ENCODE data around the gene CRB2.
A peak's percentile ranks its signal among the peaks of the same experiment; 100 is the strongest.
"Not testable (repeated sequence)": the region's sequence is repeated elsewhere in the genome, so short reads cannot be mapped to it uniquely, and the experiment has no call there.

CRB2 gene

DNA sequence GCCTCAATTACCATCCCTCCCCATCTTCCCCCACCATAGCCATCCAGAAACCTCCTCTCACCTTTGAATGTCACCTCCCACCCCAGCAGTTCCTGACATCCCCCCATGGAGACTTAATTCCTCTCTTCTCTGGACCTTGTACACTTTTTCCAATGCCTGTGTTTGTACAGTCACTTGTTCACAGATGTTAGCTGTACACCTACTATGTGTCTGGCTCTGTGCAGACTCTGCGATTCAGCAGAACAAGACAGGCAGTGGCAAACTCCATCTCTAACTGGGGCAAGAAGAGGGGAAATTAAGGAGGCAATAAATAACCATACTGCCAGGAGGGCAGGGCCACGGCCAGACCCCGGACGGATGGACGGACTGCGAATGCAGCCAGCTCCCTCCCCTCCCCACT, 29.8 kb upstream of the CRB2 start:
- DNase-seq (ENCODE audit: low read depth, low spot score), result no peak
- no peak overlapping the region for H3K4me3 ChIP-seq (ENCODE audit: low read length)

DNA sequence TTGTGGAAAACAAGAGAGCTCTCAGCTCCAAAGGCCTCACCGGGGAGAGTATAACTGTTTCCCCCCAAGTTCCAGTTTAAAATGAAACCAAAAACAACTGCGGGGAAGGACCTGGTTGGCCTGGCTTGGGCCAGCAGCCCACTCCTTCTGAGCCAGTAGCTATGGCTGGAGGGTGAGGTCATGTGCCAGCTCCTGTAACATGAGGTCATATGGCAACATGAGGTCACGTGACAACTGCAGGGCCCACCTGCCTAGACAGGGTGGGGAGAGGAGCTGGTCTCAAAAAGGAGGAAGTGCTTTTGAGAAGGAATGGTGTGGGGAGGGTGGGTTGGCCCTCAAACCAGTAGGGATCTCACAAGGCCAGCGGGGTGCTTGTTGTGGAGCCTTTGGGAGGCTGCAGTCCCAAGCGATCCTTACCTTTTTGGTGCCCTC, 29.3 kb upstream of the CRB2 start:
- peak; percentile 40 for DNase-seq (ENCODE audit: low read depth, low spot score)
- no peak overlapping the region for H3K4me3 ChIP-seq (ENCODE audit: low read length)

DNA sequence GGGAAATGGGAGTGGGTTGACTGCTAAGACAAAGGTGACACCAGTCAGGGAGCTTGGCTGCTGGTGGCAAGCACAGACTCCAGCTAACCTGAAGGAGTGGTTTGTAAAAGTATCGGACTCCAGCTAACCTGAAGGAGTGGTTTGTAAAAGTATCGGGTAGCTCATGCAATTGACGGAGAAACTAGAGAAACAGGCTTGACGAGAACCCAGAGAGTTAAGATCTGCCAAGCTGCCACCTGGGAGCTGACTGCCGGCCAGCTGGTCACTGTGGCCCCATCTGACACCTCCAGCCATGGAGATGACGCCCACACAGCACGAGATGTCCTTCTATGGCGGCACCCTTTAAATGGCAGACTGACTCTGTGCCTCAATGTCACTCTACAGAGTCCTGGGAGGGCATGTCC, 28.3 kb upstream of the CRB2 start:
- DNase-seq (ENCODE audit: low read depth, low spot score), result no peak
- no peak overlapping the region for H3K4me3 ChIP-seq (ENCODE audit: low read length)

DNA sequence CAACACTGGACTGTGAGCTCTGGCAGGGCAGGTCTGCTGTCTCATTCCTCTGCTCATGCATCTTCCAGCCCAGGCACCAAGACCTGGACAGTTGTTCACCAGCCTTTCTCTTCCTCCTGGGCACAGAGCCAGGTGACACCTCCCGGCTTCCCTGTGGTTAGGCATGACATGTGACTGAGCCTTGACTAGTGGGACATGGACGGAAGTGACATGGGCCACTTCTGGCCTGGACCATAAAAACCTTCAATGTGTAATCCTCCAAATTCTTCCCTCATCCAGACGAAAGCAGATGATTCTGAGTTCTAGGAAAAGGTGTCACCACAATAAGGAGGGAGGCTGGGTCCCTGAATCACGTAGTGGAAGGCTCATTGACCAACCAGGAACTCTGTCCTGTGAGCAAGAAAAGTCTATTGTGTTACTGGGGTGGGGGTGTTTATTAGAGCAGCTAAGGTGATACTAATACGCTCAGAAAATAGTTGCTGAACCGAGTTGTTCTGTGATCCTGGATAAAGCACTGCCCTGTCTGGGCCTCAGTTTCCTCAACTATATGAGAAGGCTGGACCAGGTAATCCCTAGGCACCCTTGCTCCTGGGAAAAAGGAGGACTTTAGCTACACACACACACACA, 26.6 kb upstream of the CRB2 start:
- no peak for DNase-seq (ENCODE audit: low read depth, low spot score)
- H3K4me3 ChIP-seq (ENCODE audit: low read length), result no peak overlapping the region

DNA sequence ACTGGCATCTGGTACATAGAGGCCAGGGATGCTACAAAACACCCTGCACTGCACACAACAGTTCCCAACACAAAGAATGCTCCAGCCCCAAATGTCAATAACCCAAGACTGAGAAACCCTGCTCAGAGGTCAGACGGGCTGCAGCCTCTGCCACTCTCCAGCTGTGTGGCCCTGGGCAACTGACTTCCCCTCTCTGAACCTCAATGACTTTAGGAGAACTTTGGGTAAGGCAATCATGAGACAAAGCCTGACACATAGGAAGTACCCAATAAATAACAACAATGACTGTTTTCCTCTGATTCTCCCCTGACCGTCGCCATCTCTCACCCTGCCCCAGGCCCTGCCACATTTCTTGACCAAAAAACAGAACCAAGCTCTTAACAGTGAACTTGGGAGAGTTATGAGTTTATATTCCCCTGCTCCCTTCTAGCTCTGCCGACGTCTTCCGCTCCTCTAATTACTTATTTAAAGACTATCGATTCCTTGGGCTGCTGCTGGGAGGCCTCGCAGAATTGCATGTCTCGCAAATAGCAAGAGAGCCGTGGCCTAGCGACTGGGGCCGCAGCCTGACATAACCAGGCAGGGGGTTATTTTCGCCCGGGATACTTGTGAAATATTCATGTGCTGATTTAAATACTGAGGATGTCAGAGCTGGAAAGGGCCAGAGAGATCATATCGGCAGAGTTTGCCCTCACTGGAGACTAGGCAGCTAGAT, 24.5 kb upstream of the CRB2 start:
- no peak overlapping the region for H3K4me3 ChIP-seq (ENCODE audit: low read length)
- no peak for DNase-seq (ENCODE audit: low read depth, low spot score)

DNA sequence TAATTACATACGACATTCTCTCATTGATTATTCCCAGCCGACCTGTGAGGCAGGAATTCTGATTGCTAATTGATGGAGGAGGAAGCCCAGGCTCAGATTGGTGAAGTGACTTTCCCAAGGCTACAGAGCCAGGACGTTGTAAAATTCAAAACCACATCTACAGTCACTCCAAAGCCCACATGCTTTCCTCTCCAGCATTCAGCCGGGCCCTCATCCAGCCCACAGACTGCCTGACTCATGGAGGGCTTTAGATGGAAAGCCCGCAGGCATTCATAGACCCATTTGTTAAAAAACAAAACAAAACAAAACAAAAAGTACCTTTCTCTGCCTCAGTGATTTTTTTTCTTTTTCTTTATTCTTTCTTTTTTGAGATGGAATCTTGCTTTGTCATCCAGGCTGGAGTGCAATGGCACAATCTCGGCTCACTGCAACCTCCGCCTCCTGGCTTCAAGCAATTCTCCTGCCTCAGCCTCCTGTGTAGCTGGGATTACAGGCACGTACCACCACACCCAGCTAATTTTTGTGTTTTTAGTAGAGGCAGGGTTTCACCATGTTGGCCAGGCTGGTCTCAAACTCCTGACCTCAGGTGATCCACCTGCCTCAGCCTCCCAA, 22.8 kb upstream of the CRB2 start:
- not testable (repeated sequence) for H3K4me3 ChIP-seq (ENCODE audit: low read length); DNase-seq (ENCODE audit: low read depth, low spot score)

DNA sequence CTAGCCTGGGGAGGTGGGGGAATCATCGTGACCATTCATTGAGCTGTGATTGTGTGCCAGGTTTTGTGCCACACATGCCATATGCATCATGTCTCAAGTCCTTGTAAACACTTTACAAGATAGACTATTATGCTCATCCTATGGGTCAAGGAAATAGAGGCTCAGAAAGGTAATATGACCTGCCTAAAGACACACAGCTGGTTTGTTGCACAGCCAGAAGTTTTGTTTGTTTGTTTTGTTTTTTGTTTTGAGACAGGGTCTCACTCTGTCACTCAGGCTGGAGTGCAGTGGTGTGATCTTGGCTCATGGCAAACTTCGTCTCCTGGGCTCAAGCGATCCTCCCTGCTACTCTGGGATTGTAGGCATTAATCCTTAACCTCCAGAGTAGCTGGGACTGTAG, 21.4 kb upstream of the CRB2 start:
- no peak overlapping the region for H3K4me3 ChIP-seq (ENCODE audit: low read length)
- no peak for DNase-seq (ENCODE audit: low read depth, low spot score)

DNA sequence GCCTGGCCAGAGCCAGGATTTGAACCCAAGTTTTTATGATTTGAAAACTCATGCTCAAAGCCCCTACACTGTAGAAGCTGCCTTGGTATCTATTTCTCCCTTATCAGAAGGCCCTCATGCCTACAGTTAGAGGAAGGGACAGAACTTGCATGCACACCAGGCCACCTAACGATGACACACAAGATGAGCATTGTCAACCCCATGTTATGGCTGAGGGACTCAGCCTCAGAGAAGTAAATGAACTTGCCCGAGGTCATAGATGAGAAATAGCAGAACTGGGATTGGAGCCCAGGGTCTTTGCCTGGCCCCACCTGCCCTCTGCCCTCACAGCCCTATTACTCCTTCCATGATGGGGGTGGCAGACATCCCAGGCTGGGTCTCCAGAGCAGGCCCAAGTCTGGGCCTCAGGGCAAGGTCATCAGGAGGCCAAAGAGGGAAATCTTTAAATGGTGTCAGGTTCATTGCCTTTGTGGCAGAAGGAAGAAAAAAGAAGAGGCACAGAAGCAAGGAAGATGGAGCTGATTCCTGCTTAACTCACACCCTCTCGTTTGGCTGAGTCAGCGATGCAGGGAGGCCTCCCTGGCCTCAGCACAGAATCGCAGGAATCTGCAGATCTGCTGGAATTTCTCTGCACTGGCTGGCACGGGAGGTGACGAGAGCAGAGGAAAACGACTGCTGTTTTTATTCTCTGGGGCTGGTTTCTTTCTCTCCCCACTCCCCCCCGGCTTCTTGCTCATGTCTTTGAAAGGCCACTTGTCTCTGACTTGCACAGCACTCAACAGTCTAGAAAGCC, 20.6 kb upstream of the CRB2 start:
- no peak for DNase-seq (ENCODE audit: low read depth, low spot score)
- H3K4me3 ChIP-seq (ENCODE audit: low read length), result no peak overlapping the region

DNA sequence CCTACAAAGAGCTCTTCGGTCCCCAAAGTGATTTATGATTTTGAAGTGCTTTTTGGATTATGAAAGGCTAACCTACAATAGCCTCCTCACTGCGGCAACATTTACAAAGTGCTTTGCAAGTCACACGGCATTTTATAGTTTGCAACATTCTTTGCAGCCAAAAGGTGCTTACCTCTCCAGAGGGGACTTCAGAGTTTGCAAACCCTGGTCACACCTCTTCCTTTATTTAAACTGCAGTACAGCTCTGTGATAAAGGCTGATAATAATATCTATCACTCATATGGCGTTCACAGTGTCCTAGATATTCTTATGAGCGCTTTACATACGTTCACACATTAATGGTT, 20.0 kb upstream of the CRB2 start:
- no peak overlapping the region for H3K4me3 ChIP-seq (ENCODE audit: low read length)

DNA sequence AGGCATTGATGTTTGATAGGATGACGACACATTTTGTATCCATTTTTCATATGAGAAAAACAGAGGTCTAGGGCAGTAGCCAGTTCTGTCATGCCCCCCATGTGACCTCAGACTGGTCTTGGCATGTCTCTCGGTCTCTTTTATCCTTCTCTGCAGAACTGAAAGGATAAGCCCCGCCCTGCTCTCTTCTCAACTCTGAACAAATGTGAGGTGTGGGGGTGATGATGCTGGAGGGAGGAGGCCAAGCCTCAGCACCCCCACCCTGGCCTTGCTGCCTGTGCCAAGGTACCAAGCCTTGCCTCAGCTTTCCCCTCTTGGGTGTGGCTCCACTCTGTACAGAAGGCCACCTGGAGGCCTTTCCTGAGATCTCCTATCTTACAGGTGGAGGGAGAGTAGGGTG, 19.5 kb upstream of the CRB2 start:
- DNase-seq (ENCODE audit: low read depth, low spot score), result no peak
- no peak overlapping the region for H3K4me3 ChIP-seq (ENCODE audit: low read length)

More for the DNA sequence above, 20.0 kb upstream of the CRB2 start:
- DNase-seq (ENCODE audit: low read depth, low spot score), result no peak

DNA sequence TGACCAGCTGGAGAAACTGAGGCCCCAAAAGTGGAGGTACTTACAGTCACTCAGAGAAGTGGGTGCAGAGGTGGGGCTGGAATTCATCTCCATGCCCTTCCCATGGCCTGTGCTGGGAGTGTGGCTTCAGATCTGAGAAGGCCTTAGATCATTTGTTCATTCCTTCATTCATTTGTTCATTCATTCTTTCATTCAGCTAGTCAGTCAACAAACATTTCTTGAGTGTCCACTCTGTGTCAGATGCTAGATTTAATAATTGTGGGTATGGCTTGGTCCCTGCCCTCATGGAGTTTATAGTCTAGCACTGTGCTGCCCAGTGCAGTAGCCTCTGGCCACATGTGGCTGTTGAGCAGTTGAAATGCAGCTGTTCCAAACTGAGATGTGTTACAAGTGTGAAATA, 19.0 kb upstream of the CRB2 start:
- H3K4me3 ChIP-seq (ENCODE audit: low read length), result no peak overlapping the region
- no peak for DNase-seq (ENCODE audit: low read depth, low spot score)

DNA sequence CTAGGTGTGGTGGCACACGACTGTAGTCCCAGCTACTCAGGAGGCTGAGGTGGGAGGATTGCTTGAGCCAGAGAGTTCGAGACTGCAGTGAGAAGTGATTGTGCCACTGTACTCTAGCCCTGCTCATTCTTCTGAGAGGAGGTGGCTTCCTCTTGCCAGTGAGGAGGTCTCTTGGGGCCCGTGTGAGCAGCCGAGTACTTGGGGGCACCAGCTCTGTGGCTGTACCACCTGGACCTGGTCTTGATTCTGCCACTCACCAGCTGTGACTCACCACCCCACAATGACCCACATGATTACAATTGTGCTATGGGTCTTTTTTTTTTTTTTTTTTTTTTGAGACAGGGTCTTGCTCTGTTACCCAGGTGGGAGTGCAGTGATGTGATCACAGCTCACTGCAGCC, 18.0 kb upstream of the CRB2 start:
- DNase-seq (ENCODE audit: low read depth, low spot score), result no peak
- no peak overlapping the region for H3K4me3 ChIP-seq (ENCODE audit: low read length)

DNA sequence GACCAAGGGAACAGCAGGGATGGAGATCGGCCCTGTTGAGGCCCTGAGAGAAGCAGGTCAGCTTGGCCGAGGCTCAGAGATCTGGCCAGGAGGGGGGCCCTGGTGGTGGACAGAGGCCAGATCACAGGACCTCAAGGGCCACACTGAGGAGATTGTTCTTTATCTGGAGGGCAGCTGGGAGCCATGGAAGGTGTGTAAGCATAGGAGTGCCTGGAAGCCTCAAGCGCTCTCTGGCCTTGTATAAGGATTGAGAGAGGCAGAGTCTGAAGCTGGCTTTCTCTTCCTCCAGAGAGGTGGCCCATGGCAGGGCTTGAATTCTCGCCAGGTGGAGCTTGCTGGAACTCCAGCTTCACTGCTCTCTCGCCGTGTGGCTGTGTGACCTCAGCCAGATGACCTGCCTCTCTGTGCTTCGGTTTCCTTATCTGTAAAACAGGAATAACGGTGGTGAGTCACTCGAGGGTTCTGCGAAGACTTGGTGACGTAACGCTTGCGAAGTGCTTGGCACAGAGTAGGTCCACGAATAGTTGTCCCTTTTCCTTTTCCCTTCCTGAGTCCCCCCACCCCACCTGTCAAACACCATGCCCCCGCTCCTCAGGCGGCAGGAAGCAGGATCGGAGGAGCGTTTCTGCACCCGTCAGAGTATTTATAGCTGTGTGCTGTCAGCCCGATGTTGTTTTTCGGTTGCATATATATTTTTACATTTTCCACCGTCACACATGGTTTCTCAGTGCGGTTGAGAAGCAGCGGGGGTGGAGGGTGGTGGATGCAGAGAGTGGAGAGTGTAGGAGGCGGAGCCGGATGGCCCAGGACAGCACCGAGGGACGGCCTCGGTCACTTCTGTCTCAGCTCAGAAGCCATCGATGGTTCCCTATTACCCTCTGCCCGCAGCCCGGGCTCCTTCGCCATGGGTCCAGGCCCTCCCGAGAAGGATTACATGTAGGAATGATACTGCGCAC, 17.0 kb upstream of the CRB2 start:
- H3K4me3 ChIP-seq (ENCODE audit: low read length), result peak overlapping the region; percentile 21
- no peak for DNase-seq (ENCODE audit: low read depth, low spot score)

DNA sequence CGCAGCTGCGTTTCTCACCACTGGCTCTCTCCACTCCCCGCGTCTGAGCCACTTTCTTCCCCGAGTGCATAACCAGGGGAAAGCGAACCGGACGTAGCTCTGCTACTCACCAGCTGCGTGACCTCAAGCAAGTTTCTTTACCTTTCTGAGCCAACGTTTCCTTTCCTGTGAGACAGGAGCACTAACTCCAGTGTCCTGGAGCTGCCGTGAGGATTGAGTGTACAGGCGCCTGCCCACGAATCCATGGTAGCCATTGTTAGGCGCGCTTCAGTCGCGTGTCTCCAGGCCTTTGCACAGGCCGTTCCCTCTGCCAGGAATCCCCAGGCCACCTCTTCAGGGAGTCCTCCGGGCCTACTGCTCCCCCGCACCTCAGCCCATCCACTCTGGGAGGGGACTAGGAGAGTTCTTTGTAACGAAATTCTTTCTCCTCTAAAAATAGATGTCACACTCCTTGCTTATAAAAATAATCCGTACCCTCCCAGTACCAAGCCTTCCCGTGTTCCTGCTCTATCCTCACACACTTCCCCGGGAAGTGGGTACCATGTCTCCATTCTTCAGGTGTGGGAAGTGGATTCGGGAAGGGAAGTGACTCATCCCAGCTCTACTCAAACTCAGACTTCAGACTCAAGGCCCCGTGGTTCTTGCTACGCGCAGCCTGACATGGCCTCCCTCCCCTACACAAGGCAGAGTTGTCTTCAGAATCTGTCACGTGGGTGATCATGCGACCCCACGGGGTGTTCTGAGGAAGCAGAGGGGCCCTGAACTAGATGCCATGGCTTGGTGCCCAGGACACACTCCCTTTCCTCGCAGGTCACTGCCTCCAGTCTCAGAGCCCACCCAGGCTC, 16.1 kb upstream of the CRB2 start:
- peak; percentile 41 for DNase-seq (ENCODE audit: low read depth, low spot score)
- H3K4me3 ChIP-seq (ENCODE audit: low read length), result peak overlapping the region; percentile 21

DNA sequence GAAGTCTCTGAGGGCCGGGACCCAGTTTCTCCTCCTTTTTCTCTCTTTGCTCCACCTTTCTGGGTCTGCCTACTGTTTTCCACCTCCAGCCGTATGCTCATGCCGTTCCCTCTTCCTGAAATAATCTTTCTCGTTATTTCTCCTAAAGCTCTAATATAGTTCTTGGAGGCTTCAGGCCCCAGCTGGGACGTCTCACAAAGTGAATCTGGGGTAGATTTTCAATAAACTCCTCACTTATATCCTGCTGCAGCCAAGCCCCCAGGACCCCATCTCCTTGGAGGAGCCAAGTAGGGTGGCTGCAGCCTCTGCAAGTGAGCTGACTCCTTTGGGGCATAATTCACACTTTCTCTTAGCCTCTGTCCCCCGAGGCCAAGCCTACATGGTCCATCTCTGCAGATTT, 14.2 kb upstream of the CRB2 start:
- no peak overlapping the region for H3K4me3 ChIP-seq (ENCODE audit: low read length)
- no peak for DNase-seq (ENCODE audit: low read depth, low spot score)

DNA sequence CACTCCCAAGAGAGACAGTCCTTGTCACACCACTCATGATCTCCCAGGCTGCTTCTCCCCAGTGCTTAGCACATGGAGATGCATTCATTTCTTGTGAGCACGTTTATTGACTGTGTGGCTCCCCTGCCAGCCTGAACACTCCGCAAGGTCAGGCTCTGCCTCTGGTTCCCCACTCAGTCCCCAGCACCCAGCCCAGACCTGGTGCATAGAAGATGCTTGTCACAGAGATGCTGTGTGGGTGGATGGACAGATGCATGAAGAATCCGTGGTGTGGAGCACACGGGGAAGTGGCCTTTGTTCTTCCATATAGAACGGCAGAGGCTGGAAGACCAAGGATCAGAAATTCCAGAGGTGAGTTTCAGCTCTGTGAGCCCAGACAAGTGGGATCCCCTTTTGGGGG, 13.8 kb upstream of the CRB2 start:
- no peak for DNase-seq (ENCODE audit: low read depth, low spot score)
- H3K4me3 ChIP-seq (ENCODE audit: low read length), result no peak overlapping the region

DNA sequence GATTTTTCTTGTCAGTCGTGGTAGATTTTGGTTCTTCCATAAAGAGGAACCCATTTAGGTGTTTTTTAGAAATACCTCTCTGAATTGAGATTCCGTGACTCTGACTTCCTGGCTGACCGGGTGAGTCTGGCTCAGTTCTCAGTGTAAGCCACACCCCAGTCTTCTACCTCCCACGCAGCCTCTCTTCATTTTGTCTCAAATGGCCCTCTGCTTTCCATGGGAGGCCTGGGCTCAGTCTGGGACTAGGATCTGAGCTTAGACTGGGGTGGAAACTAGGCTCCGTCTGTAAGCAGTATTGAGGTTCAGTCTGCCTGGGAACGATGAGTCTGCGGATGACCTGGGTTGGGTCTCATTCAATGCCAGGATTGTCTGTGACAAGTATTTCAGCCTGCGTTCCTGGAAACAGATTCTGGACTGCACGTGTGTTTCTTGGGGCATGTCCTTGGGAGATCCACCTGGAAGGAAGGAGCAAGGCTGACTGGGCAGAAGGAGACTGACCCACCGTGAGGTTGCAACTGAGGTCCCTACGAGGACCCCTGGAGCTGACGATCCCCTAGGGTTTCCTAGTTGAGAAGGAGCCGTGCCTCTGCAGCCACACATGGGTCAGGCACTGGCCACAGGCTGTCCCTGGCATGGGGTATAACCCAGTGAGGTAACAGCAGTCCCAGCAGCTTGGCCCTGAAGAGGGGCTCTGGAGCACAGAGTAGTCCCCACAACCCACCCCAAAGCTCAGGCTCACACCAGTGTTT, 12.4 kb upstream of the CRB2 start:
- no peak overlapping the region for H3K4me3 ChIP-seq (ENCODE audit: low read length)
- DNase-seq (ENCODE audit: low read depth, low spot score), result no peak
